AG09309 (cell line): ENCODE results near the gene SPSB3.

Source experiments
- DNase-seq: peaks from one replicate; pipeline ENCODE4 v3.0.0-alpha.2; 2010; ENCODE audit warnings: low read depth
- H3K4me3 ChIP-seq: 2 replicates; pipeline ENCODE4 v1.5.1; 2011; ENCODE audit warnings: mild to moderate bottlenecking, low read depth, low read length, moderate library complexity; ENCODE audit not compliant: control insufficient read depth
- TF ChIP-seq, protein P1 (sequence below): IDR thresholded peaks from 2 replicates; pipeline ENCODE4 v1.5.1; 2011; ENCODE audit warnings: mild to moderate bottlenecking, low read depth, low read length, inconsistent platforms; ENCODE audit not compliant: insufficient read depth, control insufficient read depth; ENCODE audit errors: missing control alignments

The SPSB3 gene

DNA sequence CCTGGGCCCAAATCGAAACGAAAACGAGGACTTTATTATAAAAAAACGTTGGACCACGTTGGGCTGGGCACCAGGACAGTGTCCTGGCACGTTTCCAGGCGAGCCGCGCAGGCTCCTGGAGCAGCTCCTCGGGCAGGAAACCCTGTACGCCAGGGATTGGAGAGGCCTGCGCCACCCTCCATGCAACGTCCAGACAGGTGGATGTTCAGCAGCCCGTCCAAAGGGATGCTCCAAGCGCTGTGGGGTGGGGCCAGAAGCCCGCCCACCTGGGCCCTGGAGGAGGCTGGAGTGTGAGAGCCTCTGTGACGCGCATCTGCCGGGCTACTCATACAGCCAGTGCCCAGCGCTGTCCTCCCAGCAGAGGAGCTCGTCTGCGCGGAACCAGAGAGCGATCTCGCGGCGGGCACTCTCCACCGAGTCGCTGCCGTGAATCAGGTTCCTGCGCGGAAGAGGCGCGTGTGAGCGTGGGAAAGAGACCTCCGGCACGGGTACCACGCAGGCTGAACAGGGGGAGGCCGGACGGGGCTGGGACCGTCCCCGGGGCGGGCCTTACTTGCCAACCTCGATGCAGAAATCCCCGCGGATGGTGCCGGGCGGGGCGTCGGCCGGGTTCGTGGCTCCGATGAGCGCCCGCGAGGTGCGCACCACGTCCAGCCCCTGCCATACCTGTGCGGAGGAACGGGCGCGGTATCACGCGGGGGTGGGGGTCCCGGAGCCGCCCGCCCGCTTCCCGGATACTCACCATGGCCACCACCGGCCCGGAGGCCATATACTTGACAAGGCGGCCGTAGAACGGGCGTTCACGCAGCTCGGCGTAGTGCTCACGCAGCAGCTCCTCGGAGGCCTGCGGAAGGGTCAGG is 11.8 kb downstream of the SPSB3 start:
- TF ChIP-seq, protein P1, sequence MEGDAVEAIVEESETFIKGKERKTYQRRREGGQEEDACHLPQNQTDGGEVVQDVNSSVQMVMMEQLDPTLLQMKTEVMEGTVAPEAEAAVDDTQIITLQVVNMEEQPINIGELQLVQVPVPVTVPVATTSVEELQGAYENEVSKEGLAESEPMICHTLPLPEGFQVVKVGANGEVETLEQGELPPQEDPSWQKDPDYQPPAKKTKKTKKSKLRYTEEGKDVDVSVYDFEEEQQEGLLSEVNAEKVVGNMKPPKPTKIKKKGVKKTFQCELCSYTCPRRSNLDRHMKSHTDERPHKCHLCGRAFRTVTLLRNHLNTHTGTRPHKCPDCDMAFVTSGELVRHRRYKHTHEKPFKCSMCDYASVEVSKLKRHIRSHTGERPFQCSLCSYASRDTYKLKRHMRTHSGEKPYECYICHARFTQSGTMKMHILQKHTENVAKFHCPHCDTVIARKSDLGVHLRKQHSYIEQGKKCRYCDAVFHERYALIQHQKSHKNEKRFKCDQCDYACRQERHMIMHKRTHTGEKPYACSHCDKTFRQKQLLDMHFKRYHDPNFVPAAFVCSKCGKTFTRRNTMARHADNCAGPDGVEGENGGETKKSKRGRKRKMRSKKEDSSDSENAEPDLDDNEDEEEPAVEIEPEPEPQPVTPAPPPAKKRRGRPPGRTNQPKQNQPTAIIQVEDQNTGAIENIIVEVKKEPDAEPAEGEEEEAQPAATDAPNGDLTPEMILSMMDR: no peak
- peak overlapping the region; percentile 50 for H3K4me3 ChIP-seq
- DNase-seq: no peak

DNA sequence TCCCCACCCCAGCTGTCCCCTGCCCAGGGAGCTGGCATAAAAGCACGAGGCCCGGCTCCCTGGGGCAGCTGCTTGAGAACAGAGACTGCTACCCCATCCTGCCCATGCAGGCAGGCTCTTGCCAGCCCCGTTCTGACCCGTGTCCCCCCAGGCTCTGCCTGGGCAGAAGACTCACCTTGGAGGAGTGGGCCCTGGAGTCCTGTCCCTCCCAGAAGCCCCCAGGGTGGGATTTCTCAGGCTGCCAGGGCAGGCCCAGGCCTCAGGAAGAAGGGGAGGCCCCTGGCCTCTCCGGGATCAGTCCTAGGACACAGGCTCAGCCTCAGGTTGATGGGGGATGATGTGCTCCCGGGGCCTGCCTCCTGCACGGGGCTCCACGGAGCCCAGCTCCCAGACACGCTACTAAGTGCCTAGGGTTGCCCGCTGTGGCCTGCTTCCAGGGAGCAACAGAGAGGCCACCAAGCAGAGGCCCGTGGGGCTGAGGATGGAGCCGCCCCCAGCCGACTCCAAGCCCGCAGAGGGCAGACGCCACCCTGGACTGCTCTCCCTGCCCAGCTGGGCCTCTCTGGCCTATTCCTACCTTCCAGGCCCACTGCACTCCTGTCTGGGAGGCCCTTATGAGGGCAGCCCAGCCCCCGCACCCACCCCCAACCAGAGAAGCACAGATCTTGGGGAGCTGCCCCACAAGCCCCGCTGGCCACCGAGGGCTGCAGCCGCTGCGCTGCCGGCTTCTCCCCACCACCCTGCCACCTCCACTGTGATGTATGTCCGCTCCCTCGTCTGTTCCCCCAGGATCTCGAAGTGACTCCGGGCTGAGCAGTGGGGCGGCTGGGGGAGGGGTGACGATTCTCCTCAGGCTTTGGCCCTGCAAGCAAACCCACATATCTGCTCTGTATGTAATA is 12.7 kb downstream of the SPSB3 start:
- DNase-seq: no peak
- H3K4me3 ChIP-seq: no peak overlapping the region
- TF ChIP-seq, protein P1: no peak

DNA sequence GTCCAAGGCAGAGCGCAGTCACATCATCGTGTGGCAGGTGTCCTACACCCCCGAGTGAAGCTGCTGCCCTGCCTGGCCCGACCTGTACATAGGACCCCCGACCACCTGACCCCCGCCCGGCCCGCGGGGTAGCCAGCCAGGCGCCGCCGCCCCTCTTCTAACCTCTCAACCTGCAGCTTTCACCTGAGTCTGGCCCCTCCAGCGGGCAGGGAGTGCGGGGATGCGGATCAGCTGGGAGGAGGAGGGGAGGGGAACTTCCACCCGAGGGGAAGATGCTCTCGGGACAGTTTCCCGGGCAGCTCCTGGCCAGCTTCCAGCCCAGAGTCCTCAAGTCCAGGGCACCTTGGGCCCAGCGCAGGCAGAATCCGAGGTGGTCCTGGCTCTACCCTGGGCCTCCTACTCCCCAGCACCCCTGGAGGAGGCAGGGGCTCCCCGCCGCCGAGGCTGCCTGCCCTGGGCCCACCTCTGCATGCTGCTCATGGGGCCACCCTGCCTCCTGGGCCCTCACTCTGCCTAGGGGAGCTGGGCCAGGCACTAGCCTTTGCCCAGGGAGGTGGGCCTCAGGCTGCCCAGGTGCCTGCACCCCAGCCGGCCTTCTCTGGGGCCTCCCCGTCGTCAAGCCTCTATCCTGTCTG is 13.5 kb downstream of the SPSB3 start:
- H3K4me3 ChIP-seq: no peak overlapping the region
- TF ChIP-seq, protein P1: no peak
- no peak for DNase-seq

DNA sequence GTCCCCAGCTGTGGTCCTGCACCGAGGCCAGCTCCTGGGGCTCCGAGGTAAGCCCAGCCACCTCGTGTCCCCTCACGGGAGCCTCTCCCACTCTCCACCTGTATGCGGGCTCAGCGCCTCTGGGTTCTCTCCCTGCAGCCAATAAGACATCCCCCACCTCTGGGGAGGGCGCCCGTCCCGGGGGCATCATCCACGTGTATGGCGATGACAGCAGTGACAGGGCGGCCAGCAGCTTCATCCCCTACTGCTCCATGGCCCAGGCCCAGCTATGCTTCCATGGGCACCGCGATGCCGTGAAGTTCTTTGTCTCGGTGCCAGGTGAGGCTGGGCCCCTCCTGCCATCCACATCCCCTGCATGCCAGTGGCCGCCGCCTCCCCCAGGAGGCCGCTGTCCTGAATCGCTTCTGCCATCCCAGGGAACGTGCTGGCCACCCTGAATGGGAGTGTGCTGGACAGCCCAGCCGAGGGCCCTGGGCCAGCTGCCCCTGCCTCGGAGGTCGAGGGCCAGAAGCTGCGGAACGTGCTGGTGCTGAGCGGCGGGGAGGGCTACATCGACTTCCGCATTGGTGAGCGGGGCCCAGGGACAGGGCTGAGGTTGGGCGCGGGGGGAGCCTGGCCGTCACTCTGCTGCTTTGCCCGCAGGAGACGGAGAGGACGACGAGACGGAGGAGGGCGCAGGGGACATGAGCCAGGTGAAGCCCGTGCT is 14.2 kb downstream of the SPSB3 start:
- H3K4me3 ChIP-seq: no peak overlapping the region
- DNase-seq: no peak
- TF ChIP-seq, protein P1: no peak

DNA sequence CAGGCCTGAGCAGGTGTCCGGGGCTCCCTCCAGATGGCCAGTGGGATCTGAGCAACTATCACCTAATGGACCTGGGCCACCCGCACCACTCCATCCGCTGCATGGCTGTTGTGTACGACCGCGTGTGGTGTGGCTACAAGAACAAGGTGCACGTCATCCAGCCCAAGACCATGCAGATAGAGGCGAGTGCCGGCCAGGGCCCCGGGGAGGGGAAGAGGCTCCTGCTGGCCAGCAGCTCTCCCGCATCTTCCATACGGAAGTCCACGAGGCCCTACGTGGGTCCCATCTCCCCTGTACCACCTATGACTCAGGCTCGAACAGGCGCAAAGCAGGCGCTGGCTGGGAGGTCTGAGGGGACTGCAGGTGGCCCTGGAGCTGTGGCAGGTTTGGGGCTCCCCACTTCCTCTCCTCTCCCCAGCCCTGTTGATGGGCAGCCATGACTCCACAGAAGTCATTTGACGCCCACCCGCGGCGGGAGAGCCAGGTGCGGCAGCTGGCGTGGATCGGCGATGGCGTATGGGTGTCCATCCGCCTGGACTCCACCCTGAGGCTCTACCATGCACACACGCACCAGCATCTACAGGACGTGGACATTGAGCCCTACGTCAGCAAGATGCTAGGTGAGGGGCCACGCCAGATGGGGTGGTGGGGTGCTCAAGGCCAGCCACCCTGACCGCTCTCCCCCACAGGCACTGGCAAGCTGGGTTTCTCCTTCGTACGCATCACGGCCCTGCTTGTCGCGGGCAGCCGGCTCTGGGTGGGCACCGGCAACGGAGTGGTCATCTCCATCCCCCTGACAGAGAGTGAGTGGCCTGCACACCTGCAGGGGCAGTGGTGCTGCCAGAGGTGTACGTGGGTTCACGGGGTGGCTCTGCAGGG is 15.0 kb downstream of the SPSB3 start:
- DNase-seq: no peak
- TF ChIP-seq, protein P1: no peak
- no peak overlapping the region for H3K4me3 ChIP-seq

DNA sequence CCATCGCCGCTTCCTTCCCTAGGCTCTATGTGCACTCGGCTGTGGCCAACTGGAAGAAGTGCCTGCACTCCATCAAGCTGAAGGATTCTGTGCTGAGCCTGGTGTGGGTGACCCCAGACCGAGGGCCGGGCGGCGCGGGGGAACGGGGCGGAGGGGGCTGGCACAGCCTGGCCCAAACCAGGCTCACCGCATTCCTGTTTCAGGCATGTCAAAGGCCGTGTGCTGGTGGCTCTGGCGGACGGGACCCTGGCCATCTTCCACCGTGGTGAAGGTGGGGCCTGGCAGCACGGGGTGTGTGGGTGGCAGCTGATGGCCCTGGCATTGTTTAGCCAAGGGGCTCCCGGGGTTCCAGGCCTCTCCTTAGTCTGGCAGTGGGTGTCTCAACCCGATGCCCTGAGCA is 15.7 kb downstream of the SPSB3 start:
- H3K4me3 ChIP-seq: no peak overlapping the region
- TF ChIP-seq, protein P1: no peak
- DNase-seq: no peak
